PFSK-1 (cell line): Measurements from ENCODE around the gene SLC43A1.

Experiments used
- FOXP2 ChIP-seq: optimal IDR thresholded peaks from 2 replicates; pipeline ENCODE3; 2011; ENCODE audit warnings: borderline replicate concordance, control low read depth, inconsistent platforms; ENCODE audit not compliant: insufficient read depth; ENCODE audit errors: extremely low read length, extremely low read depth
- POLR2AphosphoS5 ChIP-seq: IDR thresholded peaks from 2 replicates; pipeline ENCODE4 v1.6.1; 2012; ENCODE audit warnings: low read depth, mild to moderate bottlenecking, control low read depth, low read length, moderate library complexity
- REST ChIP-seq, 2 experiments: IDR thresholded peaks; 2 replicates each; pipeline versions ENCODE4 v1.6.1 to v1.8.0; 2011 to 2012; ENCODE audit warnings: low read depth in 2 of 2, low read length in 2 of 2, control low read depth in 1 of 2, inconsistent platforms in 1 of 2, mild to moderate bottlenecking in 1 of 2, moderate library complexity in 1 of 2; ENCODE audit not compliant: insufficient read depth in 1 of 2
- SIN3A ChIP-seq: IDR thresholded peaks from 2 replicates; pipeline ENCODE4 v1.6.1; 2012; ENCODE audit warnings: mild to moderate bottlenecking, low read length, moderate library complexity, borderline replicate concordance; ENCODE audit not compliant: insufficient read depth
- TAF1 ChIP-seq: IDR thresholded peaks from 2 replicates; pipeline ENCODE4 v1.6.1; 2012; ENCODE audit warnings: low read length, control low read depth, borderline replicate concordance; ENCODE audit not compliant: insufficient read depth

Gene SLC43A1

GRCh38 chr11:57504511-57504910 is 11.0 kb downstream of the SLC43A1 start:
- TF ChIP-seq SIN3A (no peak), POLR2AphosphoS5 (no peak), REST (IDR thresholded peaks at IDR 0.05; ENCODE audit: insufficient read depth in 1 of 2, low read depth in 2 of 2, low read length in 2 of 2) (no peak), TAF1 (no peak), FOXP2 (no peak)

GRCh38 chr11:57502870-57503269 is 12.6 kb downstream of the SLC43A1 start:
- TF ChIP-seq SIN3A (no peak), TAF1 (no peak), POLR2AphosphoS5 (no peak), REST (IDR thresholded peaks at IDR 0.05; ENCODE audit: insufficient read depth in 1 of 2, low read depth in 2 of 2, low read length in 2 of 2) (no peak), FOXP2 (no peak)

- TF ChIP-seq SIN3A: no peak
Measured at GRCh38 chr11:57502376-57502775, 13.1 kb downstream of the SLC43A1 start.

GRCh38 chr11:57501953-57502352 is 13.5 kb downstream of the SLC43A1 start:
- no peak for TF ChIP-seq TAF1
- no peak for TF ChIP-seq POLR2AphosphoS5
- TF ChIP-seq SIN3A: no peak
- TF ChIP-seq FOXP2: no peak
- no peak for TF ChIP-seq REST (IDR thresholded peaks at IDR 0.05; ENCODE audit: insufficient read depth in 1 of 2, low read depth in 2 of 2, low read length in 2 of 2)

- TF ChIP-seq POLR2AphosphoS5 (no peak), SIN3A (no peak), FOXP2 (no peak), REST (IDR thresholded peaks at IDR 0.05; ENCODE audit: insufficient read depth in 1 of 2, low read depth in 2 of 2, low read length in 2 of 2) (no peak), TAF1 (no peak)
Measured at GRCh38 chr11:57500926-57501325, 14.6 kb downstream of the SLC43A1 start.
